Neural cell (in vitro differentiated cells): ENCODE measurements around the gene RGS17. TPM values are rescaled to one million over a fixed set of nuclear protein-coding genes. Genes with fewer than 3 reads are reported as not detected.

Experiments
- H2AFZ ChIP-seq: fragments of 200-600, 300-800 bp; sonication (generic), shearing (Covaris generic); 2 replicates; pipeline ENCODE4 v1.6.0; 2014; ENCODE audit warnings: low read depth, mild to moderate bottlenecking, antibody characterized with exemption, low read length, moderate library complexity
- H3F3A ChIP-seq: fragments of 200-600 bp; shearing (Covaris generic); 2 replicates; pipeline ENCODE4 v1.6.1; 2016; ENCODE audit warnings: mild to moderate bottlenecking, moderate library complexity, mixed read lengths, antibody characterized with exemption, low read length; ENCODE audit not compliant: insufficient read depth, poor library complexity, severe bottlenecking
- H3K27ac ChIP-seq: fragments of 200-600, 300-800 bp; sonication (generic), shearing (Covaris generic); 2 replicates; pipeline ENCODE4 v1.5.1; 2014; ENCODE audit warnings: mild to moderate bottlenecking, low read length, moderate library complexity
- H3K27me3 ChIP-seq: fragments of 300-800, 200-600 bp; sonication (generic), shearing (Covaris generic); 2 replicates; pipeline ENCODE4 v1.6.0; 2014; ENCODE audit warnings: mild to moderate bottlenecking, low read depth, low read length, moderate library complexity; ENCODE audit not compliant: insufficient read depth
- H3K36me3 ChIP-seq: fragments of 300-800, 200-600 bp; sonication (generic), shearing (Covaris generic); 2 replicates; pipeline ENCODE4 v1.5.1; 2014; ENCODE audit warnings: mild to moderate bottlenecking, antibody characterized with exemption, low read length, moderate library complexity; ENCODE audit not compliant: insufficient read depth
- H3K4me2 ChIP-seq: fragments of 300-800, 200-600 bp; sonication (generic), shearing (Covaris generic); 2 replicates; pipeline ENCODE4 v1.6.0; 2014; ENCODE audit warnings: mild to moderate bottlenecking, low read length
- H3K4me3 ChIP-seq: fragments of 300-800, 200-600 bp; sonication (generic), shearing (Covaris generic); 2 replicates; pipeline ENCODE4 v1.5.1; 2014; ENCODE audit warnings: mild to moderate bottlenecking, low read length, moderate library complexity
- H3K79me2 ChIP-seq: fragments of 200-600 bp; shearing (Covaris generic); replicated peaks from 2 replicates; pipeline ENCODE4 v1.6.0; 2014; ENCODE audit warnings: mild to moderate bottlenecking, low read length, moderate library complexity; ENCODE audit not compliant: insufficient read depth
- H3K9ac ChIP-seq: fragments of 300-800, 200-600 bp; sonication (generic), shearing (Covaris generic); 2 replicates; pipeline ENCODE4 v1.6.1; 2016; ENCODE audit warnings: mild to moderate bottlenecking, low read length, mixed read lengths
- H3K9me2 ChIP-seq: fragments of 200-600 bp; shearing (Covaris generic); 2 replicates; pipeline ENCODE4 v1.6.1; 2016; ENCODE audit warnings: mild to moderate bottlenecking, low read length, mixed read lengths; ENCODE audit not compliant: insufficient read depth
- H3K9me3 ChIP-seq: fragments of 200-600, 300-800 bp; sonication (generic), shearing (Covaris generic); 2 replicates; pipeline ENCODE4 v1.6.1; 2016; ENCODE audit warnings: mild to moderate bottlenecking, mixed run types, low read length, moderate library complexity, mixed read lengths
- H4K20me1 ChIP-seq: fragments of 200-600 bp; shearing (Covaris generic); 2 replicates; pipeline ENCODE4 v1.6.1; 2016; ENCODE audit warnings: mild to moderate bottlenecking, mixed run types; ENCODE audit not compliant: insufficient read depth
- EP300 ChIP-seq: fragments of 450-650 bp; conservative IDR thresholded peaks from 2 replicates; pipeline ENCODE4 v1.6.1; 2014; ENCODE audit warnings: antibody characterized with exemption, mild to moderate bottlenecking, moderate library complexity; ENCODE audit not compliant: poor library complexity, severe bottlenecking
- EZH2 ChIP-seq: fragments of 200-600, 300-800 bp; shearing (Covaris generic), sonication (generic); IDR thresholded peaks from 2 replicates; pipeline ENCODE4 v1.6.1; 2014; ENCODE audit warnings: antibody characterized with exemption, low read length, borderline replicate concordance, mild to moderate bottlenecking; ENCODE audit not compliant: insufficient read depth, poor library complexity, severe bottlenecking
- MXI1 ChIP-seq: fragments of 450-650 bp; conservative IDR thresholded peaks from 2 replicates; pipeline ENCODE4 v1.6.1; 2014; ENCODE audit warnings: antibody characterized with exemption, mild to moderate bottlenecking; ENCODE audit not compliant: poor library complexity, severe bottlenecking
- POLR2AphosphoS5 ChIP-seq: IDR thresholded peaks from 2 replicates; pipeline ENCODE4 v1.6.1; 2012
- RAD21 ChIP-seq: fragments of 450-650 bp; conservative IDR thresholded peaks from 2 replicates; pipeline ENCODE4 v1.6.1; 2014; ENCODE audit warnings: antibody characterized with exemption, mild to moderate bottlenecking, moderate library complexity
- SMC3 ChIP-seq: fragments of 450-650 bp; conservative IDR thresholded peaks from 2 replicates; pipeline ENCODE4 v1.6.1; 2014; ENCODE audit warnings: antibody characterized with exemption, mild to moderate bottlenecking, moderate library complexity; ENCODE audit not compliant: poor library complexity
- TAF1 ChIP-seq: IDR thresholded peaks from 2 replicates; pipeline ENCODE4 v1.6.1; 2012; ENCODE audit warnings: low read depth
- polyA plus RNA-seq: library from polyadenylated mRNA; depleted of rRNA; stranded (reverse); fragments of >200 nt; gene quantifications from 2 replicates; pipeline ENCODE4 v1.2.3, GENCODE V29; 2014
- TF ChIP-seq, protein P1 (sequence below): IDR thresholded peaks from 2 replicates; pipeline ENCODE4 v1.6.1; 2012; ENCODE audit warnings: borderline replicate concordance
- TF ChIP-seq, protein P2 (sequence below): fragments of 450-650 bp; IDR thresholded peaks from 2 replicates; pipeline ENCODE4 v1.5.1; 2014; ENCODE audit warnings: antibody characterized with exemption, mild to moderate bottlenecking, moderate library complexity; ENCODE audit not compliant: poor library complexity, severe bottlenecking

Gene RGS17
- polyA plus RNA-seq, 1 donor from 2014 or later, result 44.9 TPM

DNA sequence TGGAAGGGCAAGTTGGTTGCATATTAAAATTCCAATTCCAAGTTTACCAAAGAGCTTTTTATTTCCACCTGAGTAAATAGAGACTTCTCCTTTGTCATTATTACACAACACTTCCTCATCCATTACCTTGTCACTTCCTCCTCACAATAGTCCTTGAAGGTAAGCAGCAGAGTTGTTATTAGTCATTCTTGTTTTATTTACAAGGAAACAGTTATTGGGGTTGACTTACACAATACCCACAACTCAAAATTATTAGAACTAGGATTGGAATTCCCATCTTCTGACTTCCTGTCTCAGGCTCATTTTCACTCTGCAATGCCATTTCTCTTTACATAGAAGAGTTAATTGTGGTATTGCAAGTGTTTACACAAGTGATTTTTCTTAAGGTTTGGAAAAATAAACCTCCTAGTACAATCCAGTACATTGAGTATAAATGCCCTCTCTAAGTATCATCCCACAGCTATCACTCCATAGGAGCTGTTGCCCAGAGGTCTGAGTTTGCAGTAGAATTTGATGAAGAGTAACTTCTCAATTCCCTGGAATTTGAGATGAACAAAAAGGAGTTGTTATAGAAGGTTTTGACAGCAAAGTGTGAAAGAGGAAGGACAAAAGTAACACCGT is 99.6 kb downstream of the RGS17 start:
- no peak overlapping the region for H3K9ac ChIP-seq
- H3K4me3 ChIP-seq, result no peak overlapping the region
- no peaks in the 10 kb centered on the region for H3K9me2 ChIP-seq
- H3K79me2 ChIP-seq, result no peaks in the 10 kb centered on the region
- H2AFZ ChIP-seq, result no peak overlapping the region
- H4K20me1 ChIP-seq, result no peaks in the 10 kb centered on the region
- H3F3A ChIP-seq, result no peaks in the 10 kb centered on the region
- no peak overlapping the region for H3K27ac ChIP-seq
- no peaks in the 10 kb centered on the region for H3K27me3 ChIP-seq
- no peak overlapping the region for H3K4me2 ChIP-seq
- no peaks in the 10 kb centered on the region for H3K9me3 ChIP-seq
- no peaks in the 10 kb centered on the region for H3K36me3 ChIP-seq
- TF ChIP-seq, protein P1, sequence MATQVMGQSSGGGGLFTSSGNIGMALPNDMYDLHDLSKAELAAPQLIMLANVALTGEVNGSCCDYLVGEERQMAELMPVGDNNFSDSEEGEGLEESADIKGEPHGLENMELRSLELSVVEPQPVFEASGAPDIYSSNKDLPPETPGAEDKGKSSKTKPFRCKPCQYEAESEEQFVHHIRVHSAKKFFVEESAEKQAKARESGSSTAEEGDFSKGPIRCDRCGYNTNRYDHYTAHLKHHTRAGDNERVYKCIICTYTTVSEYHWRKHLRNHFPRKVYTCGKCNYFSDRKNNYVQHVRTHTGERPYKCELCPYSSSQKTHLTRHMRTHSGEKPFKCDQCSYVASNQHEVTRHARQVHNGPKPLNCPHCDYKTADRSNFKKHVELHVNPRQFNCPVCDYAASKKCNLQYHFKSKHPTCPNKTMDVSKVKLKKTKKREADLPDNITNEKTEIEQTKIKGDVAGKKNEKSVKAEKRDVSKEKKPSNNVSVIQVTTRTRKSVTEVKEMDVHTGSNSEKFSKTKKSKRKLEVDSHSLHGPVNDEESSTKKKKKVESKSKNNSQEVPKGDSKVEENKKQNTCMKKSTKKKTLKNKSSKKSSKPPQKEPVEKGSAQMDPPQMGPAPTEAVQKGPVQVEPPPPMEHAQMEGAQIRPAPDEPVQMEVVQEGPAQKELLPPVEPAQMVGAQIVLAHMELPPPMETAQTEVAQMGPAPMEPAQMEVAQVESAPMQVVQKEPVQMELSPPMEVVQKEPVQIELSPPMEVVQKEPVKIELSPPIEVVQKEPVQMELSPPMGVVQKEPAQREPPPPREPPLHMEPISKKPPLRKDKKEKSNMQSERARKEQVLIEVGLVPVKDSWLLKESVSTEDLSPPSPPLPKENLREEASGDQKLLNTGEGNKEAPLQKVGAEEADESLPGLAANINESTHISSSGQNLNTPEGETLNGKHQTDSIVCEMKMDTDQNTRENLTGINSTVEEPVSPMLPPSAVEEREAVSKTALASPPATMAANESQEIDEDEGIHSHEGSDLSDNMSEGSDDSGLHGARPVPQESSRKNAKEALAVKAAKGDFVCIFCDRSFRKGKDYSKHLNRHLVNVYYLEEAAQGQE, result no peak
- TF ChIP-seq MXI1 (no peak), EP300 (no peak)

DNA sequence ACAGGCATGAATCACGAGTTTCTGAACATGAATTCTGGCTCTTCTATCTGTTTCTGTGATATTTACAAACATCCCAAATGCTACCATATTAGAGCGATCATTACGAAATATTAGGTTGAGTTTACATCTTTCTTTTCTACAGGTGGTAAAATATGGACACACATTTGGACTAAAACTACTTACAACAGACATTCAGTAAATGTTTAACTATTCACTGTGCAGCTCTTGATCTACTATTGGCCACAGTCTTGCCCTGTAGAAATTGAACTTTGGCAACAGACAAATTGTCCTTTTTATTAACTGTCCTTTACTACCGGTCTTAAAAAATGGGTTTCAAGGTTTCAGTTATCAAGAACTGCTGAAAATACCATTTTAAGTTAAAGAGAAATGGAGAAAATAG is 102.1 kb downstream of the RGS17 start:
- Histone ChIP-seq H3K9ac (no peak overlapping the region), H3K4me2 (no peak overlapping the region), H3K9me3 (no peaks in the 10 kb centered on the region), H3K36me3 (no peaks in the 10 kb centered on the region), H4K20me1 (no peaks in the 10 kb centered on the region), H3K9me2 (no peaks in the 10 kb centered on the region), H2AFZ (no peak overlapping the region), H3K27me3 (no peaks in the 10 kb centered on the region), H3K27ac (no peak overlapping the region), H3K4me3 (no peak overlapping the region), H3F3A (no peaks in the 10 kb centered on the region), H3K79me2 (no peaks in the 10 kb centered on the region)
- TF ChIP-seq TAF1 (no peak), EZH2 (no peak), EP300 (no peak)
- TF ChIP-seq, protein P2, sequence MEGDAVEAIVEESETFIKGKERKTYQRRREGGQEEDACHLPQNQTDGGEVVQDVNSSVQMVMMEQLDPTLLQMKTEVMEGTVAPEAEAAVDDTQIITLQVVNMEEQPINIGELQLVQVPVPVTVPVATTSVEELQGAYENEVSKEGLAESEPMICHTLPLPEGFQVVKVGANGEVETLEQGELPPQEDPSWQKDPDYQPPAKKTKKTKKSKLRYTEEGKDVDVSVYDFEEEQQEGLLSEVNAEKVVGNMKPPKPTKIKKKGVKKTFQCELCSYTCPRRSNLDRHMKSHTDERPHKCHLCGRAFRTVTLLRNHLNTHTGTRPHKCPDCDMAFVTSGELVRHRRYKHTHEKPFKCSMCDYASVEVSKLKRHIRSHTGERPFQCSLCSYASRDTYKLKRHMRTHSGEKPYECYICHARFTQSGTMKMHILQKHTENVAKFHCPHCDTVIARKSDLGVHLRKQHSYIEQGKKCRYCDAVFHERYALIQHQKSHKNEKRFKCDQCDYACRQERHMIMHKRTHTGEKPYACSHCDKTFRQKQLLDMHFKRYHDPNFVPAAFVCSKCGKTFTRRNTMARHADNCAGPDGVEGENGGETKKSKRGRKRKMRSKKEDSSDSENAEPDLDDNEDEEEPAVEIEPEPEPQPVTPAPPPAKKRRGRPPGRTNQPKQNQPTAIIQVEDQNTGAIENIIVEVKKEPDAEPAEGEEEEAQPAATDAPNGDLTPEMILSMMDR, result no peak

DNA sequence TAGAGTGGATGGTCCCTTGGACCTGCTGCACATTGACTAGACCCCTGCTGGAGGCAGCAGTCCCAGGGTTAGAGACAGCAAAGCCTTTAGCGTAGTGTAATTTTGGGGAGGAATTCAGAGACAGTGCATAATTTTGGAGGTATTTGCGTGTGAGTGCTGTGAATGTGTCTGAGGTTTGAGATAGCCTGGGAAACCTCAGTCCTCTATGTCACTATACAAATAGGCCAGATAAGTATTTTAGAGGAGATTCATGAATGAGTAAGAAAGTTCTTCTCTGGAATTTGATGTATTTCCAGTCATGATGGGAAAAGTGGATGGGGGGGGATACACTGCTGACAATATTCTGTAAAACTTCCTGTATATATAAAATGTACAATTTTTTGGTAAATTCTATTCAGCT is 102.8 kb downstream of the RGS17 start:
- H3K9ac ChIP-seq, result no peak overlapping the region
- no peaks in the 10 kb centered on the region for H3K27me3 ChIP-seq
- H2AFZ ChIP-seq, result no peak overlapping the region
- H3F3A ChIP-seq, result no peaks in the 10 kb centered on the region
- TF ChIP-seq RAD21, result no peak
- TF ChIP-seq EZH2, result no peak
- TF ChIP-seq SMC3, result no peak
- TF ChIP-seq, protein P1, result no peak
- no peak for TF ChIP-seq TAF1
- no peak for TF ChIP-seq MXI1
- no peak for TF ChIP-seq EP300
- TF ChIP-seq, protein P2, result no peak
- no peak for TF ChIP-seq POLR2AphosphoS5
- H3K9me3 ChIP-seq, result no peaks in the 10 kb centered on the region
- no peaks in the 10 kb centered on the region for H3K36me3 ChIP-seq
- H3K4me2 ChIP-seq, result no peak overlapping the region
- no peaks in the 10 kb centered on the region for H4K20me1 ChIP-seq
- no peaks in the 10 kb centered on the region for H3K9me2 ChIP-seq
- no peak overlapping the region for H3K4me3 ChIP-seq
- H3K27ac ChIP-seq, result no peak overlapping the region
- H3K79me2 ChIP-seq, result no peaks in the 10 kb centered on the region
